Smooth muscle cell (in vitro differentiated cells): ENCODE results near the gene TPGS1. TPM values are rescaled to one million over a fixed set of nuclear protein-coding genes. Genes with fewer than 3 reads are reported as not detected.

Source experiments
- DNase-seq: peaks from one replicate; lab custom pipeline; 2025; ENCODE audit not compliant: unreplicated experiment; lab: John Stamatoyannopoulos, UW
- H2AFZ ChIP-seq: fragments of 200-600 bp; sonication (generic); 2 replicates; pipeline ENCODE4 v1.6.0; 2016; ENCODE audit warnings: antibody characterized with exemption, low read depth, mild to moderate bottlenecking
- H3F3A ChIP-seq: fragments of 200-600 bp; sonication (generic); 2 replicates; pipeline ENCODE4 v1.6.0; 2017; ENCODE audit warnings: antibody characterized with exemption, low read depth
- H3K27ac ChIP-seq: fragments of 200-600 bp; sonication (generic); 2 replicates; pipeline ENCODE4 v1.5.1; 2016; ENCODE audit warnings: low read depth, mild to moderate bottlenecking
- H3K27me3 ChIP-seq: fragments of 200-600 bp; sonication (generic); 2 replicates; pipeline ENCODE4 v1.6.1; 2016; ENCODE audit warnings: low read depth, mild to moderate bottlenecking
- H3K36me3 ChIP-seq: fragments of 200-600 bp; sonication (generic); 2 replicates; pipeline ENCODE4 v1.5.1; 2016; ENCODE audit warnings: low read depth
- H3K4me1 ChIP-seq: fragments of 200-600 bp; sonication (generic); 2 replicates; pipeline ENCODE4 v1.5.1; 2016; ENCODE audit warnings: low read depth
- H3K4me2 ChIP-seq: fragments of 200-600 bp; sonication (generic); 2 replicates; pipeline ENCODE4 v1.6.0; 2016; ENCODE audit warnings: mild to moderate bottlenecking
- H3K4me3 ChIP-seq: fragments of 200-600 bp; sonication (generic); 2 replicates; pipeline ENCODE4 v1.5.1; 2016; ENCODE audit warnings: mild to moderate bottlenecking
- H3K79me2 ChIP-seq: fragments of 200-600 bp; sonication (generic); 2 replicates; pipeline ENCODE4 v1.6.0; 2016; ENCODE audit warnings: low read depth, mild to moderate bottlenecking
- H3K9ac ChIP-seq: fragments of 200-600 bp; sonication (generic); 2 replicates; pipeline ENCODE4 v1.6.0; 2016; ENCODE audit warnings: low read depth
- H3K9me3 ChIP-seq: fragments of 200-600 bp; sonication (generic); replicated peaks from 2 replicates; pipeline ENCODE4 v1.5.1; 2016; ENCODE audit warnings: low read depth
- H4K20me1 ChIP-seq: fragments of 200-600 bp; sonication (generic); 2 replicates; pipeline ENCODE4 v1.6.0; 2016; ENCODE audit warnings: low read depth
- CTCF ChIP-seq: fragments of 200-600 bp; sonication (generic); IDR thresholded peaks from 2 replicates; pipeline ENCODE4 v1.5.1; 2017; ENCODE audit warnings: borderline replicate concordance, mild to moderate bottlenecking, antibody characterized with exemption; ENCODE audit not compliant: insufficient read depth, poor library complexity, severe bottlenecking
- WGBS: methylation state at CpG from one replicate; pipeline ENCODE4 v1.1.7; 2016; ENCODE audit warnings: low lambda C conversion rate; 5-methylcytosine and 5-hydroxymethylcytosine counted together
- polyA plus RNA-seq: library from polyadenylated mRNA; unstranded; fragments of >200 nt; fragmentation: Nextera tagmentation; extraction: Ambion mirVana; gene quantifications from 2 replicates; pipeline ENCODE4 v1.2.1, GENCODE V29; 2016
- total RNA-seq: library from RNA; depleted of rRNA; stranded (reverse); fragments of >200 nt; gene quantifications from 2 replicates; pipeline ENCODE4 v1.2.3, GENCODE V29; 2014

TPGS1 gene
- total and polyA plus RNA-seq, 2 experiments from 2014 or later: 20.5 to 51.3 TPM

DNA sequence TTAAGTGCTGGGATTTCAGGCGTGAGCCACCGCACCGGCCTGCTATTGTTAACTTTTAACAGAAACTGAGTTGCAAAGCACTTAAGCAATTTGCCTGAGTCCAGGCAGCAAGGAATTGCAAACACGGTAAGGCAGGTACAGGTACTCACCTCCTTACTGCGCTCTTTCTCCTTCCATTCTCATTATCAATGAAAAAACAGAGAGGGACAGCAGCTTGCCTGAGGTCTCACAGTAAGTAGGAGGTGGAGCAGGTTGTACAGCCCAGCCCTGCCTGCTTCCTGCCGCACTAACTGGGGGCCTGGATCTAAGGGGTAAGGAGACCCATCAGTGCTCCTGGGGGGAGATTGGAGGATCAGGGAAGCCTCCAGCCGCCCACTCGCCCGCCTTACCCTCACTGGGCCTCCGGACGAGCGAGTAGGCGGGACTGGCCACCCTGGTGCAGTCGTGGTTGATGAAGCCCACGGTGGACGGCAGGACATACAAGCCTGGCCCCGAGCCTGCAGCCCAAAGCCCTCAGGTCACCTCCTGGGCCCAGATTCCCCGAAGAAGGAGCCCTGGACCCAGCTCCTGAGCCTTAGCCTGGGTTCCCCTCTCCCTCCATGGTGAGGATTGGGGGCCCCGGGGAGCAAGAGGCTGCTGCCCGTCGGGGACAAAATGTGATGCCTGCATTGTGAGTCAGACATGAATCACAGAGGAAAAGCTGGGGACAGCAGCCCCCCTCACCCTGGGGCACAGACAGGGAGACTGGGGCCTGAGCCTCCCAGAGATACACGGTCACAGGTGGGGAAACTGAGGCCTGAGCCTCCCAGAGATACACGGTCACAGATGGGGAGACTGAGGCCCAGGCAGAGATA is 35.1 kb upstream of the TPGS1 start:
- no peaks in the 10 kb centered on the region for H3K79me2 ChIP-seq
- no peak overlapping the region for H3K27ac ChIP-seq
- DNase-seq: no peak
- no peaks in the 10 kb centered on the region for H3F3A ChIP-seq
- 57% methylated on average over 23 of the region's 23 CpGs for WGBS
- H3K4me3 ChIP-seq: no peak overlapping the region
- H3K4me1 ChIP-seq: no peaks in the 10 kb centered on the region
- no peak for TF ChIP-seq CTCF
- peak overlapping the region; percentile 17 for H3K4me2 ChIP-seq
- H3K27me3 ChIP-seq: no peaks in the 10 kb centered on the region
- no peak overlapping the region for H2AFZ ChIP-seq
- H4K20me1 ChIP-seq: no peaks in the 10 kb centered on the region
- H3K36me3 ChIP-seq: no peaks in the 10 kb centered on the region
- no peaks in the 10 kb centered on the region for H3K9me3 ChIP-seq
- H3K9ac ChIP-seq: no peak overlapping the region

- DNase-seq: no peak
- 92% methylated on average over 53 of the region's 57 CpGs for WGBS
- Histone ChIP-seq H3K9me3 (no peaks in the 10 kb centered on the region), H2AFZ (no peak overlapping the region), H3K4me1 (no peaks in the 10 kb centered on the region), H3K9ac (no peak overlapping the region), H3K27ac (no peak overlapping the region), H3K27me3 (no peaks in the 10 kb centered on the region), H3K4me3 (no peak overlapping the region), H3K36me3 (no peaks in the 10 kb centered on the region), H3K4me2 (no peak overlapping the region), H3F3A (no peaks in the 10 kb centered on the region), H3K79me2 (no peaks in the 10 kb centered on the region), H4K20me1 (no peaks in the 10 kb centered on the region)
- TF ChIP-seq CTCF: no peak
Measured at GRCh38 chr19:474126-475078, 32.9 kb upstream of the TPGS1 start.

- Histone ChIP-seq H2AFZ (no peak overlapping the region), H3K9me3 (no peaks in the 10 kb centered on the region)
- WGBS: 87% methylated on average over 13 of the region's 13 CpGs
Measured at GRCh38 chr19:475360-475759, 31.9 kb upstream of the TPGS1 start.

More at GRCh38 chr19:475360-475759, 31.9 kb upstream of the TPGS1 start:
- Histone ChIP-seq H3K36me3 (no peaks in the 10 kb centered on the region), H3K27ac (no peak overlapping the region), H3K4me1 (peaks cover 3% of the 10 kb centered on the region), H3K4me2 (no peak overlapping the region), H3K9ac (no peak overlapping the region), H3K79me2 (no peaks in the 10 kb centered on the region), H3K27me3 (no peaks in the 10 kb centered on the region), H3F3A (peaks cover 1% of the 10 kb centered on the region), H3K4me3 (no peak overlapping the region), H4K20me1 (no peaks in the 10 kb centered on the region)
- no peak for DNase-seq
- TF ChIP-seq CTCF: no peak
